HG03432 (cell line): Measurements from ENCODE around the gene GDPD5.

ENCODE experiments used
- ATAC-seq: cut with Tn5 transposase; IDR thresholded peaks from one replicate; pipeline ENCODE4 v1.9.1; 2021; ENCODE audit warnings: mild to moderate bottlenecking, moderate library complexity; ENCODE audit not compliant: unreplicated experiment

Gene GDPD5

GRCh38 chr11:75493626-75494025, 32.1 kb downstream of the GDPD5 start:
- ATAC-seq, result no peak

DNA sequence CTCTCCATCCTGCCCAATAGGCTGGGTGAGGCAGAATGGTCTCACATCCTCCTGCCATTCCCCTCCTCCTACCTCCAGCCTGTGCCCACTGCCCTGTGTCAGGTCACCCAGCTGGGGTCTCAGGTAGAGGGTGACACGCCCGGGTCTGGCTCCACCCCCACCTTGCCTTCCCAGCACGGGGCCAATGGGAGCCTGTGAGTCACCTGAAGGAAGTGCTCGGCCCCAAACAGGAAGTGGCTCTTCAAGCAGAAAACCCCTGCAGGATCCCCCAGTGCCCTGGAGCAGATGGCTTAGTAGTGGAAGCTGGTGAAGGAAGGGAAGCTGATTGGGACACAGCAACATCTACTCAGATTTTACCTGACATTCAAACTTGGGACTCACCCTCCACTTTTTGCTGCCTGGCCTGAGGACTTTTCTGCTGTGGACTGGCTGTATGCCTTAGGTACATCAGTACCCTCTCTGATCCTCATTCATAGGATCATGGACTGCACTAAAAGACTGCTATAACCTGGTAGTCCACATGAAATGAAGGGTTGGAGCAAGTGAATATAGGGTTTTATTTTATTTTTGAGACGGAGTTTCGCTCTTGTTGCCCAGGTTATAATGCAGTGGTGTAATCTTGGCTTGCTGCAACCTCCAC, 33.4 kb downstream of the GDPD5 start:
- no peak for ATAC-seq

DNA sequence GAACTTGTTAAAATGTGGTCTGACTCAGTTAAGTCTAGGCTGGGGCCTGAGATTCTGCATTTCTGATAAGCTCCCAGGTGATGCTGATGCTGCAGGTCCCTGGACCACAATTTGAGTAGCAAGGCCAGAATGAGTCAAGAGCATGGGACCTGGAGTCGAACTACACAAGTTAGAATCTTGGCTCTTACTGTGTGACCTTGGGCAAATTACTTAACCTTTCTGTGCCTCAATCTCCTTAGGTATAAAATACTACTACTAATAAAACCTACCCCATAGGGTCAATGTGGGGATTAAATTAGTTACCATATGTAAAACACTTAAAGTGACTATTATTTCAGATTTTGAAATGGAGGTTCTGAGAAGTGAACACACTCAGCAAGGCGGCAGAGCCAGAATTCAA, 34.3 kb downstream of the GDPD5 start:
- no peak for ATAC-seq

GRCh38 chr11:75490221-75491181, 35.2 kb downstream of the GDPD5 start:
- no peak for ATAC-seq

DNA sequence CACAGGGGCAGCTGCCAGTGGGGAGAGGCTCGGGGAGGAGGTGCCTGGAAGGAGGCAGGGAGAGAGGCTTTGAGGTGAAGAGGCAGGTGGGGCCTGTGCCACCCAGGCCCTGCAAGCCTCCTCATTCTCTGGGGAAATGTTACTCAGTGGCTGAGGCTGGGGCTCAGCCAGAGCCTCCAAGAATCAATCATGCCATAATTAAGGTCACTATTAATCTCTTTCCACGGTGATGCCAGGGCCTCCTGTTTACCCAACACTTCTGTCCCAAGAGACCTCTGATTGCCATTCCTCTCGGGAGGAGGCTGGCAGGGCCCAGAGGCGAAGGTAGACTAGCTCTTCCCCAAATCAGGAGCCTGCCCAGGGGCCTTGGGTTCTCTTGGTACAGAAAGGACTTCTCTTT, 38.4 kb downstream of the GDPD5 start:
- ATAC-seq, result no peak

DNA sequence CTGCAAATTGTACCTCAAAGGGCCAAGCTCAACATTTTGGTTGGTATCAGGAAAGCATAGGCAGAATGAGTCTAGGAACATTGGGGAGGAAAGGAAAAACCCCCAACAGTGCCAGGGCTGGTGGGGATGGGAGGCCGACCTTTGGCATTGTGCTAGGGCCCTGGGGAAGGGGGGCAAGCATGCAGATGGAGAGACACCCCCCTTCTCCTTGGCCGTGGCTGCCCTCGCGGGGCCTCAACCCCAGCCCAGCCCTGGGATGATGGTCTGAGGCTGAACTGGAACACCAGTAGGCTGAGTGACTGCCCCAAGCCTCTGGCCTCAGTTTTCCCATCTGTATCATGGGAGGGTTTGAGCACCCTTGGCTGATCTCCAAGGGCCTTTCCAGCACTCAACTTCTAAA, 40.0 kb downstream of the GDPD5 start:
- no peak for ATAC-seq

- no peak for ATAC-seq
Observed at GRCh38 chr11:75482931-75483469, 42.7 kb downstream of the GDPD5 start.

DNA sequence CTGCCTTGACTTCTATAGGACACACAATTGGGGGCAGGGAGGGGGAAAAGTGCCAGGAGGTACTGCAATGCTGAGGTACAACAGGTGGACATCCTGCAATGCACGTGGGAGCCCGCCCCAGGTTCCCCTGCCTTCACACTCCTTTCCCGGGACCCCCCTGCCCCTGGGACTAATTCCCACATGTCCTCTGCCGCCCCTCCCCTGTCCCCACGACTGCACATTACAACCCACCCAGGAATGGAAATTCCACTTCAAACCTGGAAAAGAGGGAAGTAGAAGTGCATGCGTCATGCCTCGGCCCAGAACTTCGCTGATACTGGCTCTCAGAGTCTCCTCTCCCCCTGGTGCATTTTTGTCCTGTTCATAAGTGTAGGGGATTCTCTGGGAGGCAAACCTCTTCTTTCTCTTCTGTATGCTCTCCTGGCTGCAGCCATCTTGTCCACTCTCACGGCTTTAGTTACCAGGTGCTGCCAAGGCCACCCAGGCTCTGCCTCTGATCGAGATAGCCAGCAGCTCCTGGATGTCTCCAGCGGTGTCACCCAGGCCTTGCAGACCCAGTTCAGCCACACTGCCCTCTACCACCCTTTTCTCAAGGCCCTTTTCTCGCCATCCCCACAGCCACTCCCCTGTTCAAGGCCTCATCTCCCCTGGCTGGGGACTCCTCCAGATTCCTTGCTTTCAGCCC, 43.7 kb downstream of the GDPD5 start:
- no peak for ATAC-seq

DNA sequence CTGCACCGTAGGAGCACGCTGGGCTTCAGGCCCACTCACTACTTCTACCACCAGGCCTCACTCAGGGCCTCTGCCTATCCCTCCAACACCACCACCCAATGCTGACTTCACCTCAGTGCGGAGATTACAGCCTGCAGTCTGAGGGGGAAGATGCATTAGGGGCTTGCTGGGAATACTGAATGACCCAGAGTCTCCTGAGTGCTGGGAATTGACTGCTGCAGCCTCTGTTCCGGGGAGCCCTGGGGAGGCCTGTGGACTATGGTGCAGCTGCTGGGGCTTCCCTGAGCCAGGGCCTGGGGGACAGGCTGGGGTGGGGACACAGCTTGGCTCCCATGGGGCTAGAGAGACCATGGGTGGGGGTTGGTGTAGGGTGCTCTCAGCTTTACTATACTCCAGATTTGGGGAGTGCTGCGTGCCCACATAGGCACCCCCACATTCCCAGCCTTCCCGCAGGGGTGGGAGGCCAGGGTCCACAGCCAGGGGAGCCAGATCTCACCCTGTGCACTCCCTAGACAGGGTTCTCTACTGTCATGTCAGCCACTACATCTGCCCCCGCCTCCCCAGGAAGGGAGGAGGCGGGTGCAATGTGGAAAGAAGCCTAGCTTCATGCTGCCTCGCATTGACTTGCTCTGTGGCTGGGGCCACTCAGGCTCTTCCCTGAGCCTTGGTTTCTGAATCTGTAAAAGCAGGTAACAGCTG, 44.4 kb downstream of the GDPD5 start:
- ATAC-seq, result no peak

GRCh38 chr11:75480185-75481175, 45.3 kb downstream of the GDPD5 start:
- ATAC-seq, result no peak

DNA sequence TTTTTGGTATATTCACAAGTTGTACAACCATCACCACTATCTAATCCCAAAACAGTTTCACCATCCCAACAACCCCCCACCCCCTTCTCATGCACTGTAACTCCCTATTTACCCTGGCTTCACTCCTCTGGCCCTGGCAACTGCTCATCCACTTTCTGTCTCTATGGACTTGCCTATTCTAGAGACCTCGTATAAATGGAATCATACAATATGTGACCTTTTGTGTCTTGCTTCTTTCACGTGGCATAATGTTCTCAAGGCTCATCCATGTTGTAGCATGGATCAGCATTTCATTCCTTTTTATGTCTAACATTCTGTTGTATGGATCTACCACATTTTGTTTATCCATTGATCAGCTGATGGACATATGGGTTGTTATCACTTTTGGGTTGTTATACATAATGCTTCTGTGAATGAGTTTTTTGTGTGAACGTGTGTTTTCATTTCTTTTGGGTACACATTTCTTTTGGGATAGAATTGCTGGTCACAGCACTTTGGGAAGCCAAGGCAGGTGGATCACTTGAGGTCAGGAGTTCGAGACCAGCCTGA, 46.1 kb downstream of the GDPD5 start:
- no peak for ATAC-seq

DNA sequence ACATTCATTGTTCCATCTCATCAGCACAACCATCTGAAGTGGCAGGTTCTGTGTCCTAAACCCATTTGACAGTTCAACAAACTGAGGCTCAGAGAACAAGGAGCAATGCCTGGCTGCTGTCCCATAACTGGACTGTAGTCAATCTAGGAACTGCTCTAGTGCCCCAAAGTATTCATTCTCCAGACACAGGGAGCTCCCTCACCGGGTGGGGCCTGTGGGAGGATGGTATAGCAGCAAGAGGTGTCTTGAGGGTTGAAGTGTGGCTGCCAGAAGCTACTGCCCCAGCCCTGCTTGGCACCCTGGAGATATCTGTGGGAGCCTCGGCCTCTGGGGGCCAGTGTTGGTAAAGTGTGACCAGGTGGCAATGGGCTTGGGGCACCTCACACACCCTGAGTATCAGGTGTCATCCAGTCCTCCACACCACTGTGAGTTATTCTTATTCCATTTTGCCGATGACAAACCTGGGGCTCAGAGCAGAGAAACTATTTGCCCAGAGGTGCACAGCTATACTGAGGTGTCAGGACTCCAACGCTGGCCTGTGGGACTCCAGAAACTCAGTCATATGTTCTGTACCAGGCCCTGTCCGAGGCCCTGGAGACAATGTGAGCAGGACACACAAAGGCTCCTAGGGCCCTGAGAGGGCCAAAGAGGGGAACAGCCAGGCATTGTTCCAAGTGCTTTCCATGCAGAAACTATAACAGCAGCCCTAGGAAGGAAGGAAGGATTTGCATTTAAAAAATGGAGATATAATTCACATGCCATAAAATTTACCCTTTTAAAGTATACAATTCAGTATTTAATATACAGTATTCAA, 46.8 kb downstream of the GDPD5 start:
- ATAC-seq, result no peak

GRCh38 chr11:75477614-75477935, 48.2 kb downstream of the GDPD5 start:
- no peak for ATAC-seq

DNA sequence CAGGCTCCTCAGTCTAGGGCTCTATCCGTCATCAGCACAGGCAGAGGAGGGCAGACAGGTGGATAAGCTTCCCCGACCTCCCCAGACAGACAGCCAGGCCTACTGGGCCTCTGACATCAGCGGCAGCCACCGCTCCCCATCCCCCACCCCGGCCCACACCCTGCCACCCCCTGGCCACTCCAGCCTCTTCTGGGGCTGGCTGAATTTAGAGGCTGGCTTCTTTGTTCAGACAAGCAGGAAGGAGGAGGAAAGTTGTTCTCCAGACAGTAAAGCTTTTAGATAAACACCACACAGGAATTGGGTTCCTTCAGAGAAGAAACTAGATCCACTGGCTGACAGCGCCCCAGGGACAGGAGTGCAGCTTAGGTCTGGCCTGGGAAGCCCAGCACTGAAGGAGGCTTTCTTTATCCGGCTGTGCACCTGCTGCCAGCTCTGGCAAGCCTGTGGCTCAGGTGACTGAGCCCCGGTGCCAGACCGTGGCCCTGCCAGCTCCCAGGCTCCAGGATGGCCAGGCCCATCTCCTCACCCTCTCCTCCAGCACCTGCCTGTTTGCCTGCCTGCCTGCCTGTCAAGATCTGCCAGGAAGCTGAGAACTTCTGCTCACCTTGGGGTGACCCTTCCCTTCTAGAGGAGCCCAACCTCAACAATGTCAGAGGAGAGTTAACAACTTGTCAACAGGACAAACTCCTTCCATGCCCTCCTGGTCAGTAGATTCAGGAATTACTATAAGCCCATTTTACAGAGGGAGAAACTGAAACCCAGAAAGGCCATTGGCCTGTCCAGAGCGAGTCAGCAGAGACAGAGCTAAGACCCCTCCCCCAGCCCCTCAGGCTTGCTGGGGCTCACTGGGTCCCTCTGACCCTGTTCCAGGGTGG, 48.8 kb downstream of the GDPD5 start:
- ATAC-seq, result no peak

GRCh38 chr11:75475767-75476650, 49.7 kb downstream of the GDPD5 start:
- ATAC-seq, result no peak

DNA sequence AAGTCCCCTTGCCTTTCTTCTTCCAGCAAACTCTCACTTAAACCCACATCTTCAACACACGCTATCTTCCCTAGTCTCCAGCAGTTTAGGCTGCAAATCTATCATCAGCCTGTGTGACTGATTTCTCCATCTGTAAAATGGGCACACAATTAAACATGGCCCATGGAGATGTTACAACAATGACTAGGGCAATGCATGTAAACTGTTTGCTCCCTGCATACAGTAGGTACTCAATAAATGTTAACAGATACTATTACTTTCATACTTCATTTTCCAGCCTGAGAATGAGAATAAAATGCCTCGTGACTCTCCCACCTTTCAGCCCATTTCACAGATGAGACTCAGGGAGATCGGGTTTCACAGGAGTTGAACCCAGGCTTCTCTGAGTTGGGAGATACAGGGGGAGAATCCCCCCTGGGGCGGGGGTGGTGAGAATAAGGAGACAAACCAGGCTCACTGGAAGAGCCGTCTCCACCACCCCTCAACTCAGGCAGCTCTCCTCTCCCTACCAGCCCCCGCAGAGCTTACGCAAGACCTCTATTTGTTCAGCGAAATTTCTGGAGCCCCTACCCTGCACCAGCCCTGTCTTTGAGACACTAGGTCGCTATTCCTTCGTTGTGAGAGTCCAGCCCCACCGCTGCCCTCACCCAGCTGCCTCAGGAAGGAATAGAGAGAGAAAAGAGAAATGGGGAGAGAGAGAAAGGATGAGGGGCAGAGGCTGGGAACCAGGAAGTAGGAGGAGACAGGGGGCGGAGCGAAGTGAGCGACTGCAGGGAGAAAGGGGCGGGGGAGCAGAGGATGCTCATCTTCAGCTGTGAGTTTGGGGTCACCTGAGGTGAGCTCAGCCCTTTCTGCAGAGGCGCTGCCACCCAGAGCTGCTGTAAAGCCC, 50.6 kb downstream of the GDPD5 start:
- ATAC-seq, result no peak
